ENCODE measurements around the gene FRS2. TPM values are rescaled to one million over a fixed set of nuclear protein-coding genes. Genes with fewer than 3 reads are reported as not detected.

FRS2 gene
- total and polyA plus RNA-seq, 2 of the 4 experiments (the other 2 are of a cell fraction), result 12.4 to 58.3 TPM

DNA sequence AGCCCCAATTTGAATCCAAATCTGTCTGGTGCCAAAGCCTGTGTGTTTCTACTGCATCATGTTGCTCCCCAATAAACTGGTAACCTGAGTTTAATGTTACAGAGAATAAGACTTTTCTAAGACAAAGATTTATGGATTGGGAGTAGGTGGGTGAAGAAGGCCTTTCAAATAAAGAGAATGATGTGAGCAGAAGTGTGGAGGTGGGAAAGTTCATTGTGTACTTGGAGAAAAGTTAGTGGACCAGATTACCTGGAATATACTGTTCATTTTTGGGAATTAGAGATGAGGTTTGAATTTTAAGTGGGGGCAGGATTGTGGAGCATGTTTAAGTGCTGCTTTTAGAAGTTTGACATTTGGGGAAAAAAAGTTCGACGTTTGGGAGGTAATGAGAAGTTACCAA lies 3.1 kb downstream of the FRS2 start (continued):
- TF ChIP-seq MAZ (IDR thresholded peaks at IDR 0.05; ENCODE audit: borderline replicate concordance, low read depth, low read length) (no peak), POLR2A (IDR thresholded peaks at IDR 0.05; ENCODE audit: low read depth, low read length) (no peak), RCOR1 (IDR thresholded peaks at IDR 0.05; ENCODE audit: insufficient replicate concordance, low read length) (no peak)

DNA sequence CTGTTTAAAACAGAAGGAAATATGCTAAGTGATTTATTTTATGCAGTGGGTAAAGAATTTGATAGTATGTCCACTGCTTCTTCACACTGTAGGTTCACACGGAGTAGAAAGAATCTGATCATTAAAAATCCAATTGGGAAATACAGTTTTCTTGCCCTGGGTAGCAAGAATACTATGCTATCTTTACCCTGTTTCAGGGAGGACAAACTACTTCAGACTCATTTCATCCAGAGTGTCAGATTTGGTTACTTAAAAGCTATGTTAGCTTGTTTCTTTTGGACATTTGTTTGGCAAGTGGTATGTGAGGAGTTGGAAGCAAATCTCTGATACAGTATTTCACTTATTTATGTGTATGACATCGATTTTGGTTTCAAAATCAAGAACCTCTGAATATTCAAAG lies 4.3 kb downstream of the FRS2 start:
- peak overlapping the region; percentile 61; the same call in 1 of the 2 replicates for H3K18ac ChIP-seq (ENCODE audit: low read depth, low read length)
- no peak overlapping the region for H2AFZ ChIP-seq (replicated peaks; ENCODE audit: low read length, poor library complexity)
- H3K27me3 ChIP-seq (ENCODE audit: control insufficient read depth, insufficient read depth, low read length), result no peaks in the 10 kb centered on the region
- peaks cover 14% of the 10 kb centered on the region; the same call in 1 of the 2 replicates for H3K9me1 ChIP-seq (ENCODE audit: insufficient read depth, low read length)
- no peak overlapping the region for H3K56ac ChIP-seq (ENCODE audit: extremely low read depth, insufficient read depth, low read length)
- no peak overlapping the region for H2AK9ac ChIP-seq (replicated peaks; ENCODE audit: low read depth, low read length, poor library complexity)
- no peak overlapping the region for H3K9ac ChIP-seq (ENCODE audit: low read depth, low read length)
- TF ChIP-seq, protein P1, sequence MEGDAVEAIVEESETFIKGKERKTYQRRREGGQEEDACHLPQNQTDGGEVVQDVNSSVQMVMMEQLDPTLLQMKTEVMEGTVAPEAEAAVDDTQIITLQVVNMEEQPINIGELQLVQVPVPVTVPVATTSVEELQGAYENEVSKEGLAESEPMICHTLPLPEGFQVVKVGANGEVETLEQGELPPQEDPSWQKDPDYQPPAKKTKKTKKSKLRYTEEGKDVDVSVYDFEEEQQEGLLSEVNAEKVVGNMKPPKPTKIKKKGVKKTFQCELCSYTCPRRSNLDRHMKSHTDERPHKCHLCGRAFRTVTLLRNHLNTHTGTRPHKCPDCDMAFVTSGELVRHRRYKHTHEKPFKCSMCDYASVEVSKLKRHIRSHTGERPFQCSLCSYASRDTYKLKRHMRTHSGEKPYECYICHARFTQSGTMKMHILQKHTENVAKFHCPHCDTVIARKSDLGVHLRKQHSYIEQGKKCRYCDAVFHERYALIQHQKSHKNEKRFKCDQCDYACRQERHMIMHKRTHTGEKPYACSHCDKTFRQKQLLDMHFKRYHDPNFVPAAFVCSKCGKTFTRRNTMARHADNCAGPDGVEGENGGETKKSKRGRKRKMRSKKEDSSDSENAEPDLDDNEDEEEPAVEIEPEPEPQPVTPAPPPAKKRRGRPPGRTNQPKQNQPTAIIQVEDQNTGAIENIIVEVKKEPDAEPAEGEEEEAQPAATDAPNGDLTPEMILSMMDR (conservative IDR thresholded peaks at IDR 0.05; ENCODE audit: low read depth, low read length), result no peak
- TF ChIP-seq, protein P2, sequence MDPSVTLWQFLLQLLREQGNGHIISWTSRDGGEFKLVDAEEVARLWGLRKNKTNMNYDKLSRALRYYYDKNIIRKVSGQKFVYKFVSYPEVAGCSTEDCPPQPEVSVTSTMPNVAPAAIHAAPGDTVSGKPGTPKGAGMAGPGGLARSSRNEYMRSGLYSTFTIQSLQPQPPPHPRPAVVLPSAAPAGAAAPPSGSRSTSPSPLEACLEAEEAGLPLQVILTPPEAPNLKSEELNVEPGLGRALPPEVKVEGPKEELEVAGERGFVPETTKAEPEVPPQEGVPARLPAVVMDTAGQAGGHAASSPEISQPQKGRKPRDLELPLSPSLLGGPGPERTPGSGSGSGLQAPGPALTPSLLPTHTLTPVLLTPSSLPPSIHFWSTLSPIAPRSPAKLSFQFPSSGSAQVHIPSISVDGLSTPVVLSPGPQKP (IDR thresholded peaks at IDR 0.05; ENCODE audit: borderline replicate concordance, low read depth, low read length), result no peak
- TF ChIP-seq CEBPB (IDR thresholded peaks at IDR 0.05; ENCODE audit: low read depth, low read length), result no peak
- TF ChIP-seq NFE2L2 (IDR thresholded peaks at IDR 0.05; ENCODE audit: low read depth, low read length), result no peak
- no peak for TF ChIP-seq RFX5 (IDR thresholded peaks at IDR 0.05; ENCODE audit: low read depth, low read length)
- TF ChIP-seq MAZ (IDR thresholded peaks at IDR 0.05; ENCODE audit: borderline replicate concordance, low read depth, low read length), result no peak
- no peak for TF ChIP-seq CHD1 (IDR thresholded peaks at IDR 0.05; ENCODE audit: low read depth, low read length)
- TF ChIP-seq, protein P3, sequence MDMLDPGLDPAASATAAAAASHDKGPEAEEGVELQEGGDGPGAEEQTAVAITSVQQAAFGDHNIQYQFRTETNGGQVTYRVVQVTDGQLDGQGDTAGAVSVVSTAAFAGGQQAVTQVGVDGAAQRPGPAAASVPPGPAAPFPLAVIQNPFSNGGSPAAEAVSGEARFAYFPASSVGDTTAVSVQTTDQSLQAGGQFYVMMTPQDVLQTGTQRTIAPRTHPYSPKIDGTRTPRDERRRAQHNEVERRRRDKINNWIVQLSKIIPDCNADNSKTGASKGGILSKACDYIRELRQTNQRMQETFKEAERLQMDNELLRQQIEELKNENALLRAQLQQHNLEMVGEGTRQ (IDR thresholded peaks at IDR 0.05; ENCODE audit: low read depth, low read length), result no peak
- TF ChIP-seq FOS (IDR thresholded peaks at IDR 0.05; ENCODE audit: low read depth, low read length), result no peak
- TF ChIP-seq SMC3 (IDR thresholded peaks at IDR 0.05; ENCODE audit: low read depth, low read length), result no peak
- TF ChIP-seq RAD21 (IDR thresholded peaks at IDR 0.05; ENCODE audit: low read length), result no peak
- H4K8ac ChIP-seq (ENCODE audit: low read depth in 2 of 2, low read length in 2 of 2), result no peak overlapping the region
- no peak for ATAC-seq (ENCODE audit: low read depth)
- BruUV-seq (replicated peaks), result no TSS peak
- WGBS, 2 experiments (ENCODE audit: extremely low coverage in 2 of 2, insufficient read length in 1 of 2), result no CpG with 5 or more reads among the region's 2 CpGs
- H2BK120ac ChIP-seq (ENCODE audit: low read depth, low read length), result no peak overlapping the region; the same call in 1 of the 2 replicates
- intact Hi-C loops (cut with micrococcal nuclease) (loop anchor here (2.0 to 5.0 kb wide), 2 partner anchors 57 to 60 kb away; no protein-coding TSS in a partner anchor), in situ Hi-C loops (cut with MboI; ENCODE audit: low sequenced_read_pairs) (loop anchor here (10.0 kb wide), 1 partner anchor 100 kb away; no protein-coding TSS in a partner anchor), dilution Hi-C loops (cut with HindIII; ENCODE audit: low sequenced_read_pairs, unreplicated experiment) (no loop called here)
- H2BK15ac ChIP-seq (ENCODE audit: low read depth, low read length), result no peak overlapping the region
- peaks cover 61% of the 10 kb centered on the region for H4K20me1 ChIP-seq (ENCODE audit: insufficient read depth, low read length)
- H3K79me1 ChIP-seq (ENCODE audit: low read depth in 1 of 2, low read length in 2 of 2), result peaks cover 3 to 51% of the 10 kb centered on the region in 2 experiments; a peak in 3 of 4 replicates
- H4K91ac ChIP-seq (ENCODE audit: insufficient read depth, low read depth, low read length), result no peak overlapping the region
- H3K23ac ChIP-seq (ENCODE audit: low read depth, low read length), result no peak overlapping the region
- no peak overlapping the region for H4K5ac ChIP-seq (ENCODE audit: low read depth, low read length)
- H3K4me2 ChIP-seq (ENCODE audit: low read depth, low read length), result peak overlapping the region; percentile 80
- no peak overlapping the region for H2BK20ac ChIP-seq (ENCODE audit: low read depth, low read length)
- ChIA-PET CTCF (no interaction called here), POLR2A (ENCODE audit: unreplicated experiment) (interaction anchor here (0.5 kb wide), 1 partner anchor 109 kb away, joined by 3 read pairs; no protein-coding TSS in a partner anchor)
- H2BK5ac ChIP-seq (ENCODE audit: low read depth, low read length, poor library complexity, severe bottlenecking), result peak overlapping the region; percentile 55
- no peak overlapping the region for H3K27ac ChIP-seq (ENCODE audit: insufficient read depth, low read length)
- no peak overlapping the region for H3K4me3 ChIP-seq (ENCODE audit: insufficient read depth, low read depth, low read length)
- H3K14ac ChIP-seq (replicated peaks; ENCODE audit: low read depth, low read length), result no peak overlapping the region
- H3K9me3 ChIP-seq (ENCODE audit: control insufficient read depth, insufficient read depth, low read length), result no peaks in the 10 kb centered on the region
- no peak overlapping the region for H2AK5ac ChIP-seq (ENCODE audit: low read depth, low read length)
- no peak overlapping the region for H3K4ac ChIP-seq (ENCODE audit: low read depth, low read length)
- no peak for DNase-seq
- H3K36me3 ChIP-seq (ENCODE audit: control insufficient read depth, insufficient read depth, low read length), result no peaks in the 10 kb centered on the region
- H3K4me1 ChIP-seq (ENCODE audit: control insufficient read depth, insufficient read depth, low read length), result peaks cover 16% of the 10 kb centered on the region
